GM18508 (cell line): Measurements from ENCODE around the gene GRM2.

Experiments used
- ATAC-seq: cut with Tn5 transposase; IDR thresholded peaks from one replicate; pipeline ENCODE4 v1.9.1; 2021; ENCODE audit warnings: moderate number of reproducible peaks; ENCODE audit not compliant: insufficient read depth, unreplicated experiment

GRM2 gene

GRCh38 chr3:51706788-51707731 lies at the start of gene GRM2:
Gene GRM2, plus strand, starts transcription at chr3:51707068. Its CDS starts 1,916 bp downstream, at chr3:51708984.
- no peak for ATAC-seq

GRCh38 chr3:51657234-51657633 lies 49.6 kb upstream of the GRM2 start:
- ATAC-seq: no peak

- no peak for ATAC-seq
These were observed 46.9 kb upstream of the GRM2 start for GRCh38 chr3:51659942-51660341.

- no peak for ATAC-seq
These were observed 44.4 kb upstream of the GRM2 start for GRCh38 chr3:51662456-51662855.

- no peak for ATAC-seq
These were observed 38.1 kb upstream of the GRM2 start for GRCh38 chr3:51668756-51669155.

- ATAC-seq: no peak
These were observed 37.4 kb upstream of the GRM2 start for GRCh38 chr3:51669241-51670052.

GRCh38 chr3:51670053-51670822 lies 36.6 kb upstream of the GRM2 start:
- ATAC-seq: no peak

- peak; percentile 48 for ATAC-seq
These were observed 35.8 kb upstream of the GRM2 start, which contains the start of gene TEX264 for GRCh38 chr3:51670823-51671733. Gene TEX264, plus strand, starts transcription at chr3:51671252. Its CDS starts 3,053 bp downstream, at chr3:51674305.

- ATAC-seq: no peak
These were observed 35.0 kb upstream of the GRM2 start for GRCh38 chr3:51671734-51672475.

GRCh38 chr3:51673181-51673801 lies 33.6 kb upstream of the GRM2 start:
- ATAC-seq: no peak

GRCh38 chr3:51673802-51674654 lies 32.8 kb upstream of the GRM2 start:
- ATAC-seq: no peak

- ATAC-seq: no peak
These were observed 31.7 kb upstream of the GRM2 start for GRCh38 chr3:51675201-51675611.

- no peak for ATAC-seq
These were observed 30.7 kb upstream of the GRM2 start for GRCh38 chr3:51676102-51676640.

- ATAC-seq: no peak
These were observed 29.5 kb upstream of the GRM2 start for GRCh38 chr3:51677358-51677757.

GRCh38 chr3:51678186-51678585 lies 28.7 kb upstream of the GRM2 start:
- ATAC-seq: no peak

- ATAC-seq: no peak
These were observed 28.2 kb upstream of the GRM2 start for GRCh38 chr3:51678641-51679040.

- ATAC-seq: no peak
These were observed 27.6 kb upstream of the GRM2 start for GRCh38 chr3:51679318-51679717.
